Measurements from ENCODE around the gene HOXA11.

Gene HOXA11

DNA sequence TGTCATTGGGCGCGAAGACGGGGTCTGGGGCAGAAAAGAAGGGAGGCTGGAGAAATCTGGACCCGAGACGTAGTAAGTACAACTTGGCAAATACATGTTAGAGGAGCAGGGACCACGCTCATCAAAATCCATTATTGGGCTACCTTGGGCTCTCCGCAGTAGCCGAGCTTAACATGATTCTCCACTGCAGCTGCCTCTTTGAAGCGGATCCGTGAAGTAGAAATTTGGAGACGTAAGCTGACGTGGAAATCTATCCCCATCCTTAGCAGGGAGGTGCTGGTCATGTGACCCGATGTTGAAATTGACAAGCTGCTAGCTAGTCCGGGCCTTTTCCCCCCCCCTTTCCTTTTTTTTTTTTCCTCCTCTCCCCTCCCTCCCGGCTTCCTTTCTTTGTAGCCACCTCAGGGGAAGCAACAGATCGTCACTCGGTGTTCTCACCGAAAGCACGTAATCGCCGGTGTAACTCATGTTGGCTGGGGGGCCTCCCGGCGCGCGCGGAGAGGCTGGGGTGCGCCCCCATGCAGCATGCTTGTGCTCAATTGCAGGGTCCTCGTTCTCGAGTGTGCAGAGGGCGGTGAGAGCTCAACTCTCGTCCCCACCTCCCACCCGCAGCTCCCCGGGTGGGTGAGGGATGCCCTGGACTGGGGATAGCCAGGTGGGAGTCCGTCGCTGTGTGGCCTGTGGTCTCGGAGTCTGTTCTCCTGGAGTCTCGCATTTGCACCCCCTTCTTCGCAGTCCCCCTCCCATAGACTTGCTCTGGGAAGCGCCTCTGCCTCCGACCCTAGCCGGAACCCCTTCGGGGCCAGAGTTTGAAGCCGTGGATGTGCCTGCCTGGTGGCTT lies at the start of gene HOXA11:
Gene HOXA11 (minus strand): TSS at position 220 of the 841 bp plus-strand sequence. CDS start 88 bp downstream, at position 132.
- peak; percentile 94 for DNase-seq (ENCODE audit: low read depth)

DNA sequence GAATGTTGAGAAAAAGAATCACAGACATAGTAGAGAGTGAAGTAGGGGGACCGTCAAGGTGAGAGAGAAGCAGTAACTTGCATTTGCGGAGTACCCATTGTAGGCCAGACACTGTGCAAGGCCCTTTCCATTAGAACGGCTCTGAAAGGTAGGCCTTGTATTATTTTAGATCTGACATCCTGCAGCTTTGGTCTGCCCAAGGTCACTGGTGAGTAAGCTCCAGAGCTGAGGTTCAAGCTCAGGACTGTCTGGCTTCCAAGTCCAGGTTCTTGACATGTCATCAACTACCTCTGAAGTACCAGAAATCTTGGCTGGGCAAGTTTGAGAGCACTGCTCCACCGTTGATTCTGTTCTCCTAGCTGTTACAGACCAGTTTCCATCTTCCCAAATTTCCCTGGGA lies 44.4 kb upstream of the HOXA11 start:
- DNase-seq (ENCODE audit: low read depth) = no peak

DNA sequence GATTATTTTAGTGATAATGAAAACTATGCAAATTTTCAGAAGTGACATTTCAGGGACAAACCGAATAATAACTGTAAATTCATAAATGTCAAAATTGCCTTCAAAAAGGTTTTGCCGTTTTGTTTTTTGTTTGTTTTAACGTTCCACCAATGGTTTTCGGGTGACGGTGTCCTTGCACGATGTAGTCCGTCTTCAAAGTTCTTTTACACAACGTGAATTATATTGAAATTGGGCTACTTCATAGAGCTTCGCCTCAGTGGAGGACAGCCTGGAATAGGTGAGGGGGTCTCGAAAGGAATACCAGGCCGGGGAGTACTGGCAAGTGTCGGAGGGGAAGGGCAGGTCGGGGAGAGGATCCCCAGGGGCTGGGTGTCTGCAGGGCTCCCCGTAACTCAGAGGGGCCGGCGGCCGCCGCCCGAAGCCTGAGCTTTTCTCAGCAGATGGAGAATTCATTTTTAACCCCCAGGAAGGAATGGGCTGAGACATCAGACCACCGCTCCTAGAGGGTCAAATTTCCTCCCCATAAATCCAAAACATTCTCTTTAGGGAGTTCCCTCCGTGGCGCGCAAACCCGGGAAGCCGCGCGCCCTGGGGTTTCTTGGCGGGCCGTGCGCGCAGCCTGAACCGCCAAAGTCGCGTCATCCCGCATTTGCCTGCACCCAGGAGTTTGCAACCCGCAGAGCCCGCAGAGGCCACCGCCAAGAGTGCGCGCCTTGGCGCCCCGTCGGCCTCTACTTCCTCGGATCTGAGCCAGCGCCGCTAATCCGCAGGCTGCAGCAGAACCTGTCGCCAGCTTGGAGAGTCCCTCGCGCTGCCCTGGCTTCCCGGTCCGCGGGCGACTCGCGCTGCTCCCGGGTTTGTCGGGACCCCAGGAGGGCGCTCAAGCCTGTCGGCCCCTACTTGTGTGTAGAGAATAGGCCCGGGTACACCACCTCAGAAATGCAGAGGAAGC lies 40.2 kb upstream of the HOXA11 start:
- no peak for DNase-seq (ENCODE audit: low read depth)

- no peak for DNase-seq (ENCODE audit: low read depth)
Measured at GRCh38 chr7:27223941-27224575, 39.0 kb upstream of the HOXA11 start.

DNA sequence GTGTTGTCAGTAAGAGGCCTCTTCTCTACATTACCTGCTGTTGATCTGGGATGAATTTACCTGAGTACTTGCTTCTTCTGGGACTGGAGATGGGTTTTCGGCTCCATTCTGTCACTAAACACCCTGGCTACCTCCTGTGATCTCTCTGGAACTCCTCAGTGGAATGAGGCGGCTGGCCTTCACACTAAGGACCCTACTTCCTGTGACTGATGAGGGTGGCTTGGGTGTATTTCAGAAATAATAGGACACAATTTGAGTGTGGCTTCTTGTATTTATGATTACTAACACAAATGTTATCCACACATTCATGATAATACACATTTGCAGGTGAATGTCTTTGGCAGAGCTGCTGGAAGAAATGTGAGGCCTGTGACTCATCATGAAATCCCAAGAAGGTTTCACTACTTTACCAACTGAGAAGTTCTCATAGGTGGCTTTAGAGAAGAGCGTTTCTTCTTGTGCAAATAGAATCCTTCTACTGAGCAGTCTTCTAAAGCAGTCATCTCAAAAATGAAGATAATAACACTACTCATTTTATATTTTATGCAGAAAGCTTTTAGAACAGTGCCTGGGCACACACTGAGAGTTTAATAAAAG lies 36.3 kb upstream of the HOXA11 start:
- no peak for DNase-seq (ENCODE audit: low read depth)

- no peak for DNase-seq (ENCODE audit: low read depth)
Measured at GRCh38 chr7:27220440-27220955, 35.5 kb upstream of the HOXA11 start.

GRCh38 chr7:27219821-27220220 lies 34.8 kb upstream of the HOXA11 start:
- no peak for DNase-seq (ENCODE audit: low read depth)

DNA sequence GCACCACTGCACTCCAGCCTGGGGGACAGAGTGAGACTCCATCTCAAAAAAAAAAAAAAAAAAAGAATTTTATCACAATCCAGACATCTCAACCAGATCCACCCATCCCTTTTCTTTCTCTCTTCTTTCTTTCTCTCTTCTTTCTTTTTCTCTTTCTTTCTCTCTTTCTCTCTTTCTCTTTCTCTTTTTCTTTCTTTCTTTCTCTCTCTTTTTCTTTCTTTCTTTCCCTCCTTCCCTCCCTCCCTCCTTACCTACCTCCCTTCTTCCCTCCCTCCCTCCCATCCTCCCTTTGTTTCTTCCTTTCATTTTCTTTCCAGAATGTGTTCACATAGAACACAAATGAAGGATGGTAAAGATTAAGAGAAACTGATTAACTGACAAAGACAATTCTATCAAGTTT lies 32.9 kb upstream of the HOXA11 start:
- no peak for DNase-seq (ENCODE audit: low read depth)

- no peak for DNase-seq (ENCODE audit: low read depth)
Measured at GRCh38 chr7:27215356-27215755, 30.3 kb upstream of the HOXA11 start.

GRCh38 chr7:27214239-27214950 lies 29.4 kb upstream of the HOXA11 start:
- DNase-seq (ENCODE audit: low read depth) = no peak

DNA sequence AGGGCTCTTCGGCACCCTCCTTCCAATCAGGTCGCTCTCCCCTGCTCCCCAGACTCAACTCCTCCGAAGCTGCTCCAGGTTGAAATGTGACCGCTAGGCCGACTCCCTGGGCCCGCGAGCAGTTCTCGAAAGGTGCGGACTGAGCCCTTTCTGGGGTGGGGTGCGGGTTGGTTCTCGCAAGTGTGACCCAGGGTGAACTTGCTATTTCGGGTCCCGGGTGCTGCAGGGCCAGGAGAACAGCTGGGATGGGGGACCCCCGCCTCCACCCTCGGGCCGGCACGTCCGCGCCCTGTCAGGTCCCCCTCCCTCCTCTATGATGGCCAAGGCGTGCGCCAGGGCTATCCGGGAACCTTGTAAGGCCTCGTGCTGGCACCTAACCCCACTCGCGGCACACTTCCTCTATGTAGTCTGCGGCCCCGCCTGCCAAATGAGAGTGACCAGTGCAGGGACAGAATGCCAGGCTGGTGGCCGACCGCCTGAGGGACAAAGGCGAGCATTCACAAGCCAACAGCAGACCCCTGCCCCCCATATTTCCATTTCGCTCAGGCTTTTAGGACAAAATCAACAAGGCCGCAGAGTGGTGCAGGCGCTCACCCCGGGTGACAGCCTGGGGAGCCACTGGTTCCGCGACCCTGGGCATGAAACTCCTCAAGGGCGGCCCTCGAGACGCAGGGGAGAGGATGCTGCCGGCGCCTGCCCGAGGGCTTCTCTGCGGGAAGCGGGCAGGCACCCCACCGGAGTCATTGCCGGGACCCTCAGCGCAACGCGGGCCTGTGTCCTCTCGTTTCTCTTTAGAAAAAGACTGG lies 28.6 kb upstream of the HOXA11 start:
- no peak for DNase-seq (ENCODE audit: low read depth)

- no peak for DNase-seq (ENCODE audit: low read depth)
Measured at GRCh38 chr7:27212497-27213432, 27.7 kb upstream of the HOXA11 start.

DNA sequence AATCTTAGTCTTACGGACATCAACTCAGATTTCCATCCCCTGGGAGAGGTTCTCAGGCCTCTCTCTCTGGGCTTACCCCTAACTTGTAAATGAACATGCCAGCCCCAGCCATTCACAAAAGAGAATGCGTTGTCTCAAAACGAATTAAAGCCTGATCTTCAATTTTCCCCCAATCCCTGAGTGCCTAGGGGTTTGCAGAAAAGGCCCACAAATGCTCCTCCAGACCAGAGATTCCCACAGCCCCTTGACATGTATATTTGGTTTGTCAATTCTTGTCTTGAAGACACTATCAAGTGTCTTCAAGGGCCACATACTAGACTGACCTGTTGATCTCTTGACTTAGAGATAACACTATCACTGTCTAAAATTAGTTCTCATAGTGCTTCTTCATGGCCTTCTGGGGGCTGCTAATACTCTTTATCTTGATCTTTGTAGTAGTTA lies 26.8 kb upstream of the HOXA11 start:
- DNase-seq (ENCODE audit: low read depth) = no peak

DNA sequence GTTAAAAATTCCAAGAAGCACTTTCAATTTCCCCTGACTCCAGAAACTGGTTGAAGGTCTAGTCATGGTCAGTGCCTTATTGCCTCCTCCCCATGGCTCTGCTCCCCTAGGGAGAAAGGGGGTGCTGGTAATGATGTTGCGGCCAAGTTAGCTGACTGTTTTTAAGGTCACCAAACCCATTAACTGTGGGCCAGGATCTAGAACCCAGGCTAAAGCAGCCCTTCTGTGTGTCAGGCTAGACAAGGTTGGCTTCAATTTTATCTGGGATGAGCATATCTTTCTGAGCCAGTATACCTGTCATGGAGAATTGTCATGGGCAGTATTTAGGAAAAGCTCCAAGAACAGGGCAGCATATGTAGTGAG lies 26.0 kb upstream of the HOXA11 start:
- DNase-seq (ENCODE audit: low read depth) = no peak

DNA sequence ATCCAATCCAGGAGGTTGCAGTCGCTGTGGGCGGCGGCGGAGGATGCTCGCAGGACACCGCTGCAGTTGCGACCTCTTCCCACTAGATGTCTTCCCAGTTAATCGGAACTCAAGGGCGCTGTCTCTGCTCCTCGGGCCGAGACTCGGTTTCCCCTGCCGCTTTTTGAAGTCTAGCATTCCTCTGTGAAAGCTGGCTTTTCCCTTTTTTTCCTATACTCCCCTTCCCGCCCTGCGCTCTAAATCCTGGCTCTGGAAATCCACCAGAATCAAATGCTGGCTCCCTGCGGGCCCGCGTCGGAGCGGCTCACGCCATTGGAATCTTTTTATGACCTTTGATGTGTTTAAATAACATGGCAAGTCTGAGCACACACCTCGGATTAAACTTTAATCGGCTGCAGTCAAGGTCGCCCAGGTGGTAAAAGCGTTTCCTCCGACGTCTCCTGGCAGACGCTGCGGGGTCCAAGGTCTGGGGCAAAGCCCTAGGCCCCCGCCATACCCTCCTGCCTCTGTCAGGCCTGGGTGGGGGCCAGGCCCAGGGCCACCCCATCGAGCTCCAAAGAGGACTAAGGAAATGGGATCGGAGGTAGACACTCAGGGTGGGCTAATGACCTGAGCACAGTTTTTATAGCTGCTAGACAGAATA lies 25.5 kb upstream of the HOXA11 start:
- DNase-seq (ENCODE audit: low read depth) = no peak

GRCh38 chr7:27209933-27210440 lies 25.0 kb upstream of the HOXA11 start:
- no peak for DNase-seq (ENCODE audit: low read depth)

DNA sequence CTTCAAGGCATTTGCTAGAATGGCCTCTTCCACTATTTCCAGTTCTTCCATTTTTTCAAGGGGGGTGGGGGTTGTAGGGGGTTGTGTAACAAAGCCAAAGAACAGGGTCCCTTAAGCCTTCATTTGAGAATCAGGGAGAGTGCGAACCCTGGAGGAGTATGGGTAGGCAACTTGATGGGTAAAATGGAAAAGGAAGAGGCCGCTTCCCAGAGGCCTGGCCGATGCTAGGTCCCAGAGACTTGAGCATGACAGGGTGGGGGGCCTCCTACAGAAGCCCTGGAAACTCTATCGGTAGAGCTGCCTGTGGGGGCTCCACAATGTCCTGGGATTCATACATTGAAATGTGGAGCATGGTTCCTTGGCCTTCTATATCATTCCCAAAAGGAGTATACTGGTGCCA lies 24.0 kb upstream of the HOXA11 start:
- no peak for DNase-seq (ENCODE audit: low read depth)

DNA sequence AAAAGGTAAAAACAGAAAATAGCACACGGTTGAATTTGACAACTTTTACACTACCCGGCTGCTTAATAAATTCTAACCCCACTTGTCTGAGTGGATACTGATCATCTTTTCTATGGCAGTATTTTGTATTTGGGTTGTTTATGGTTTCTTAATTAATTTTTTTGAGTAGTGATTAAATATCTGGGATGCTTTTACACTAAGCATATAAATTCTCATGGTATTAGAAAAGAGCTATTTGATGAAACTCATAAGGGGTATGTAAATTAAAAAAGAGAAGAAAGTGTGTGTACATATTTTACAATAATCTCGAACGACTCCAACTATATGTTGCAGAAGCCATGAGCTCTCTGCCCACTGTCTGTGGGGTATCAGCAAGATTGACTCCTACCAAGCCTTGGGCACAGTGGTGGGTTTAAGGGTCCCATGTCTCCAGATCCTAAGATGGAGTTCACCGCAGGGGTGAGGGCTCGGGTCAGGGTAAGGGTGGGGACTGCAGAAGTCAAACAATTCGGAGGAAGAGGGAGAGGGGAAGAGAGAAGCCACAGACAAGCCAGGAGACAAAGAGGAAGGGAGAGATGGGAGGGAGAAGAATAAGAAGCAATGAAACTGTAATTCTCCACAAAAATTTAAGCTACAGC lies 22.4 kb upstream of the HOXA11 start:
- no peak for DNase-seq (ENCODE audit: low read depth)
